ENCODE results near the gene KCNQ2.

Gene KCNQ2

GRCh38 chr20:63445075-63445734, 27.2 kb downstream of the KCNQ2 start:
- POLR2A ChIA-PET, result no interaction called here
- H3K4me3 ChIP-seq (ENCODE audit: low read depth, low read length), result no peak overlapping the region
- TF ChIP-seq, protein P1, sequence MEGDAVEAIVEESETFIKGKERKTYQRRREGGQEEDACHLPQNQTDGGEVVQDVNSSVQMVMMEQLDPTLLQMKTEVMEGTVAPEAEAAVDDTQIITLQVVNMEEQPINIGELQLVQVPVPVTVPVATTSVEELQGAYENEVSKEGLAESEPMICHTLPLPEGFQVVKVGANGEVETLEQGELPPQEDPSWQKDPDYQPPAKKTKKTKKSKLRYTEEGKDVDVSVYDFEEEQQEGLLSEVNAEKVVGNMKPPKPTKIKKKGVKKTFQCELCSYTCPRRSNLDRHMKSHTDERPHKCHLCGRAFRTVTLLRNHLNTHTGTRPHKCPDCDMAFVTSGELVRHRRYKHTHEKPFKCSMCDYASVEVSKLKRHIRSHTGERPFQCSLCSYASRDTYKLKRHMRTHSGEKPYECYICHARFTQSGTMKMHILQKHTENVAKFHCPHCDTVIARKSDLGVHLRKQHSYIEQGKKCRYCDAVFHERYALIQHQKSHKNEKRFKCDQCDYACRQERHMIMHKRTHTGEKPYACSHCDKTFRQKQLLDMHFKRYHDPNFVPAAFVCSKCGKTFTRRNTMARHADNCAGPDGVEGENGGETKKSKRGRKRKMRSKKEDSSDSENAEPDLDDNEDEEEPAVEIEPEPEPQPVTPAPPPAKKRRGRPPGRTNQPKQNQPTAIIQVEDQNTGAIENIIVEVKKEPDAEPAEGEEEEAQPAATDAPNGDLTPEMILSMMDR (IDR thresholded peaks at IDR 0.05; ENCODE audit: insufficient read depth, low read length, missing control alignments), result no peak
- DNase-seq (ENCODE audit: low read depth, low spot score), result no peak
- CTCF ChIA-PET, result no interaction called here

- no peak overlapping the region for H3K4me3 ChIP-seq (ENCODE audit: low read depth, low read length)
- TF ChIP-seq, protein P1 (IDR thresholded peaks at IDR 0.05; ENCODE audit: insufficient read depth, low read length, missing control alignments), result no peak
- ChIA-PET CTCF (no interaction called here), POLR2A (no interaction called here)
- DNase-seq (ENCODE audit: low read depth, low spot score), result no peak
Observed at GRCh38 chr20:63444548-63444947, 27.9 kb downstream of the KCNQ2 start.

GRCh38 chr20:63443606-63444395, 28.7 kb downstream of the KCNQ2 start:
- H3K4me3 ChIP-seq (ENCODE audit: low read depth, low read length), result no peak overlapping the region
- TF ChIP-seq, protein P1 (IDR thresholded peaks at IDR 0.05; ENCODE audit: insufficient read depth, low read length, missing control alignments), result no peak
- POLR2A ChIA-PET, result no interaction called here
- CTCF ChIA-PET, result no interaction called here
- no peak for DNase-seq (ENCODE audit: low read depth, low spot score)

DNA sequence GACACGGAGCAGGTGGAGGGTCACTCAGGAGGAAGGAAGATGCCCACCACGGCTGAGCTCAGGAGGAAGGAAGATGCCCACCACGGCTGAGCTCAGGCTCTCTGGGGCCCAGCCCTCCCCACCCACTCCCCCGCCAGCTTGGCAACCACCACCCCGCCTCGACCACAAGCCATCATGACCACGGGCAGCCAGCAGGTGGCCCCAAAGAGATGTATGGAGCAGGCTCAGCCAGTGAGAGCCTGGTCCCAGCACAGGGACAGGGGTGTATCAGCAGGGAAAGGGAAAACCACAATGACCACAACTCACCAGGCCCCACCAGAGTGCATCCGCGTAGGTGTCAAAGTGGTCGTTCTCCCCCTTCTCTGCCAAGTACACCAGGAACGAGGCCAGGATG, 30.4 kb downstream of the KCNQ2 start:
- ChIA-PET CTCF (interaction anchor here (1.1 to 1.3 kb wide), 2 partner anchors 17 to 79 kb away, joined by 4 read pairs; partner anchors contain the start of gene PPDPF), POLR2A (no interaction called here)
- no peak for DNase-seq (ENCODE audit: low read depth, low spot score)
- TF ChIP-seq, protein P1 (IDR thresholded peaks at IDR 0.05; ENCODE audit: insufficient read depth, low read length, missing control alignments), result peak; percentile 36
- no peak overlapping the region for H3K4me3 ChIP-seq (ENCODE audit: low read depth, low read length)

GRCh38 chr20:63441136-63442099, 31.0 kb downstream of the KCNQ2 start:
- ChIA-PET POLR2A (no interaction called here), CTCF (interaction anchor here (1.1 to 1.3 kb wide), 2 partner anchors 16 to 79 kb away, joined by 4 read pairs; partner anchors contain the start of gene PPDPF)
- no peak overlapping the region for H3K4me3 ChIP-seq (ENCODE audit: low read depth, low read length)
- DNase-seq (ENCODE audit: low read depth, low spot score), result no peak
- TF ChIP-seq, protein P1 (IDR thresholded peaks at IDR 0.05; ENCODE audit: insufficient read depth, low read length, missing control alignments), result no peak
